T-helper 22 cell (primary cell): ENCODE measurements around the gene COL13A1.

Experiments
- DNase-seq: peaks from one replicate; pipeline ENCODE4 v3.0.0-alpha.2; 2020; ENCODE audit warnings: low read depth

COL13A1 gene

DNA sequence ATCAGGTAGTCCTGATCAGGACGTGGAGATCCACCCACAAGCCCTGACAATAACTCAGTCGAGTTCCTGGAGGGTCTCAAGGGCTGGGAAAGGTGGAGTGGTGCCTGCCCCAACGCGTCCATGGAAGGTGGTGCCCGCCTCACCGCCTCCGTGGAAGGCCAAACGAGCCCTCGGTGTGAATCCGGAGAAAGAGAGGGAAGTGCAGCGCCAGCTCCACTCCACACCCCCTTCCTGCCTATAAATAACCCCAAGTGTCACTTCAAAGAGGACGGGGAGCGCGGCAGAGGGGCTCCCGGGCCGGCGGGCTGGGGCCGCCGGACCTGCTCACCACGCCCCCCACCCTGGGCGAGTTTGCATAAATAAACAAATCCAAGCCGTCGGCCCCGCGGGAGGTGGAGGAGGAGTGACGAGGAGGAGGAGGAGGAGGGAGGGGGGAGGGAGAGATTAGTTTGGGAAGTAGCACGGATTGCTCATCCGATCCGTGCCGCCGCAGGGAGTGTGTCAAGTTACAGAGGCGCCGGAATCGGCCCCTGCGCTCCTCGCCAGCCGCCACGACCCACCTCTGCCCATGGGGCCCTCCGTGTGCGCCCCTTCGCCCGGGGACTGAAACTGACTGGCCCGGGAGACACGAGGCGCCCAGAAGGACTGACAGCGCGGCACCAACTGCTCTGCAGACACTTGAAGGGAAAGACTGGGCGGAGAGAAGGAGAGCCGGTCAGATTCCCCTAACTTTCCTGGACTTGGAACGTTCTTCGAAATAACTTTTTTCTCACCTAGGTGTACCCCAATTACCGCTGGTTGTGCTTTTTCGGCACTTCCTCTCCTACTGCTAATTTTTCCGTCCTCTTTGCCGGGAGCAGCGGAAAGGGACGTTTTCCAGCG is at the start of gene COL13A1:
COL13A1 (plus strand) TSS at position 473 of the 882 bp plus-strand sequence. CDS start 518 bp downstream, outside the sequence.
- DNase-seq, result no peak

DNA sequence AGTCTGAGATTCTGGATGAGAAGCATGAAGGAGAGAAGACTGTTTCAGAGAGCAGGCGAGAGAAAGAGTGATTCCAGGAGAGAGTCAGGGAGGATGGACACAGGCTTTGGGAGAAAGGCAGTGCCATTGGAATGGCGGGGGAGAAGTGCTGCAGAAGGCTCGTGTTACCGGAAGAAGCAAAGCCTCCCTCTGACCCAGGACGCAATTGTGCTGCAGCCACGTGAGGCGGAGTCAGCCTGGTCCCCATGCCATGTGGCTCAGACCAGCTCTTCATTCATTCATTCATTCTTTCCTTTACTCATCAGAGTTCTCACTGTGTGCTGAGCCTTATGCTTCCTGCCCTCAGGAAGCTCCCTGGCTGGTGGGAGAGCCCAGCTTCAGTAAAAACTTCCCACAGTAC is 49.2 kb upstream of the COL13A1 start:
- DNase-seq, result no peak

- DNase-seq, result no peak
Observed at GRCh38 chr10:69756279-69756678, 45.4 kb upstream of the COL13A1 start.

GRCh38 chr10:69757206-69757552 is 44.5 kb upstream of the COL13A1 start:
- DNase-seq, result no peak

DNA sequence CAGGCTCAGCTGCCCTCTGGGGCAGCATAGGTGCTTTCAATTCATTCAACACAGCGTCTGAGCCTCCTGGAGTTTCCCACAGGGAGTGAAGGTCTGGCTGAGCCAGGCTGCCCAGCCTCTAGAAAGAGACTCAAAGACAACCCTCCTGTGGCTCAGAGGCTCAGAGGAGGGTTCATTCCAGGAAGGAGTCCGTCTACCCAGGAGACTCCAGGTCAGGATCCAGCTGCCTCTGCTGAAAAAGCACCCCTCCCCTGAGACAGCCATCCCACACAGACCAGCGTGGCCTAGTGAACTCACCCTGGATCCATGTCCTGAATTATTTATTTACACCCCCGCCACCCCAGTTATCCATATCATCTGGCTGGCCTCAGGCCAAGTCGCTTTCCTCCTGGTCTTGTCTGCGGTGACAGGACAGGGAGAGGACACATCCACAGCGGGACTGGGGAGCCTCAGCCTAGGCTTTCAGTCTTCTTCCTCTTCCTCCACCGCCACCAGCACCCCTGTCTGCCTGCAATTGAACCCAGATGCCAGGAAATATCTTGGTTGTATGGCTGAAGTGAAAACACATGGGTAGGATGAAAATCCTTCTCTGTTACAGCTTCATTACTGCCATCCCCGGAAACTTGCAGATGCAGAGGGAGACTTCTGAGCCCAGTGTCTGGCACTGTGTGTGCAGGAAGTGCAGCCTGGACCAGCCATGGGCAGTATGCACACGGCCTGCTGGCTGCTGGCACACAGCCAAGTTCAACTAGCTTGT is 44.0 kb upstream of the COL13A1 start:
- DNase-seq, result no peak

GRCh38 chr10:69758310-69758728 is 43.4 kb upstream of the COL13A1 start:
- no peak for DNase-seq

- no peak for DNase-seq
Observed at GRCh38 chr10:69759641-69760040, 42.1 kb upstream of the COL13A1 start.

- no peak for DNase-seq
Observed at GRCh38 chr10:69760072-69760471, 41.6 kb upstream of the COL13A1 start.

DNA sequence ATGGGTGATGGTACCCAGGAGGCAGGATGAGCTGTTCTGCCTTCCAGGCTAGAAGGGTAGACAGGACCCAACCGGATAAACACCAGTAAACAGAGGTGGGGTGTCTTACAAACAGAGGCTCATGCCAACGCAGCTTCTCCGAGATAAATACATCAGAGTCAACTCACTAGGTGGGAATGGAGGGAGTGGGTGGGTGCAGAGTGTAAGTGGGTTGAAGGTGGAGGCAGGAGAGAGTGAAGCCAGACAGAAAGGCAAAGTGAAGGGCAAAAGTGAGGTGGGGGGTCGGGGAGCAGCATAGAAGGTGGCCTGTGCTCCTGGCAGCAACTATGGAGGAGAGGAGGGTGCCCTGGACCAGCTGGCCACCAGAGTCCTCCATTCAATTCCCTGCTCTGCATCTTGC is 40.4 kb upstream of the COL13A1 start:
- no peak for DNase-seq

GRCh38 chr10:69766161-69766910 is 35.4 kb upstream of the COL13A1 start:
- DNase-seq, result no peak

GRCh38 chr10:69767793-69768192 is 33.9 kb upstream of the COL13A1 start:
- DNase-seq, result no peak

DNA sequence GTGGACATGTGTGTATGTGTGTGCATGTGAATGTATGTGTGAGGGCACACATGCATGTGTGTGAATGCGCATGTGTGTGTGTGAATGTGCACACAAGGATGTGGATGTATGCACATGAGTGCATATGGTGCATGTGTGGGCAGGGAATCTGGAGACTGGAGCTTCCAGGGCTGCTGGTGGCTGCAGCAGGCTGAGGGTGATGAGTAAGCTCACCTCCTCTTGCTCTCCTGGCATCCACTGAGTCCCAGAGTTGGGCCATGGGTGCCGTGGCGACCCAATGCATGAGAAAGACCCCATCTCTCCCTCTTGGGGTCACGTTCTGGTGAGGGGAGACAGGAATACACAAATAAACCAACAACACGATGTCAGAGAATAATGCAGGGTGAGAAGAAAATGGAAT is 33.3 kb upstream of the COL13A1 start:
- DNase-seq, result no peak

GRCh38 chr10:69769395-69769992 is 32.2 kb upstream of the COL13A1 start:
- no peak for DNase-seq

- DNase-seq, result no peak
Observed at GRCh38 chr10:69772933-69773704, 28.6 kb upstream of the COL13A1 start.

GRCh38 chr10:69774596-69774995 is 27.1 kb upstream of the COL13A1 start:
- no peak for DNase-seq

GRCh38 chr10:69780077-69780476 is 21.6 kb upstream of the COL13A1 start:
- no peak for DNase-seq

DNA sequence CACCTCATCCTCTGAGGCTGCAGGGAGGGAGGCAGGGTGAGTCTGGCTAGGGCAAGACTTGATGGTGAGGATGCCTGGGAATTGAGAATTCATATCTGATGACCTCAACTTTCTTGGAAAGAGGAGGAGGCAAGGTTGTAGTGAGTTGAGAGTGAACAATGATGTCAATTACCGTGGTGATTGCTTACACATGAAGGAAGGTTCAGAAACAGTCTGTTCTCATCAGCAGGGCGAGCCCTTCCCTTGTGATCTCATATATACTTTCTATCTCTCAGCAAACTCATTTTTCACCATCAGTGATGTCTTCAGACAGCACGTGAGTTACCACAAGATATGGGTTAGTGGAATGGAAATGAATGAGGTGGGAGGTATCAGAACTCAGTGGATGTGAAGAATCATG is 20.1 kb upstream of the COL13A1 start:
- DNase-seq, result no peak

- DNase-seq, result no peak
Observed at GRCh38 chr10:69783515-69783914, 18.2 kb upstream of the COL13A1 start.

DNA sequence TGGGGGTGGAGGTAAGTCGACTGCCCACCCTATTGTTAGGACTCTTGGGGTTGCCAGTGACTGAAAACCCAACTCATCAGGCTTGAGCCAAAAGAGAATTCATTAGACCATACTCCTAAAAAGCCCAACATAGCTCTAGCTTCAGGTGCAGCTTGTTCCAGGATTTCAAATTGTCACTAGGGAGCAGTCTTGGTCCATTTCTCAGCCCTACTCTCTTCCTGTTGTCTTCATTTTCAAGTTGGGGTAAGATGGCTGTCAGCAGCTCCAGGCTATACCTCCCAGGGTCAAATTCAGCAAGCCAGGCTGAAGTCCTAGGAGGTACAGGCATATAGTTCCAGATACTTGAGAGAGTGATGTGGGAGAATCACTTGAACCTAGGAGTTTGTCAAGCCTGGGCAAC is 14.9 kb upstream of the COL13A1 start:
- DNase-seq, result no peak

GRCh38 chr10:69787681-69788080 is 14.0 kb upstream of the COL13A1 start:
- no peak for DNase-seq

DNA sequence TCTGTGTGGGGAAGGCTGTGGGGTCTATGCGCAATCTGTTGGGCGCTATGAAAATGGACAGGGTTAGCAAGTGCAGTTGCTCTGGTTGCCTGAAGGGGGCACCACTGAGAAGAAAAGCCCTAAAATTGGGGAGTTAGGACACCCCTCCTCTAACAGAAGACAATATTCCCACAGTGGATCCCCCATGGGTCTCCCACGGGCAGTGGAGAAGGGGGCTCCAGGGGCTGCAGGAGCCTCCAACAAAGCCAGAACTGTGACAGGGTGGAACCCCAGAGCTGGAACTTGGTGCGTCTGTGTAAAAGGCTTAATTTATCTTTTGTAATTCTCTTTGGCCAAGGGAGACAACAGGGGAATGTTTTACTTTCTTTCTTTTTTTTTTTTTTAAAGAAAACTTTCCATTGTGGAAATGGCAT is 12.5 kb upstream of the COL13A1 start:
- DNase-seq, result no peak
